Measurements from ENCODE around the gene TAGLN3. TPM values are rescaled to one million over a fixed set of nuclear protein-coding genes. Genes with fewer than 3 reads are reported as not detected.

TAGLN3 gene
- total RNA-seq, 2 donors from 2014 or later, result not detected

DNA sequence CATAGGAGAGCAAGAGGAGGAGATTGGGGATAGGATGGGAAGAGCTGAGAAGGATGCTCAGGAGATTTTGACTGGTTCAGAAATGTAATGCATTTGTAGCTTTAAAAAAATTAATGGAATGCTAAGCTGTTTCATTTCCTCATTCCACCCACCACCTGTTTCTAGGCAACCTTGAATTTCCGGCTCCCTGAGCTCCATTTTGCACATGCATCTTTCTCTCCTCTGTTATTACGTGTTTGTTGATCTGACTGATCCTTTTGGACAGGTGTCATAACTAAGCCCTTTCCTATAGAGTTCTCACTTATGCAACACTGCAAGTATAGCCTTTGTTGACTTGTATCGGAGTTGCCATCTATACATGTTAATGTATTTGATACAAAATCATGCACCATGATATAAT is 40.1 kb downstream of the TAGLN3 start:
- Histone ChIP-seq H3K4me1 (ENCODE audit: control insufficient read depth in 1 of 2, low read depth in 2 of 2) (peaks cover 0 to 1% of the 10 kb centered on the region in 2 donors), H3K9me3 (no peaks in the 10 kb centered on the region), H3K36me3 (no peaks in the 10 kb centered on the region), H3K27me3 (replicated peaks; ENCODE audit: insufficient read depth) (no peaks in the 10 kb centered on the region), H3K27ac (no peak overlapping the region), H3K4me3 (no peak overlapping the region)
- DNase-seq (ENCODE audit: low spot score) (no peak), ATAC-seq (ENCODE audit: insufficient number of reproducible peaks, low FRiP score, low read depth) (no peak)
- TF ChIP-seq, protein P1, sequence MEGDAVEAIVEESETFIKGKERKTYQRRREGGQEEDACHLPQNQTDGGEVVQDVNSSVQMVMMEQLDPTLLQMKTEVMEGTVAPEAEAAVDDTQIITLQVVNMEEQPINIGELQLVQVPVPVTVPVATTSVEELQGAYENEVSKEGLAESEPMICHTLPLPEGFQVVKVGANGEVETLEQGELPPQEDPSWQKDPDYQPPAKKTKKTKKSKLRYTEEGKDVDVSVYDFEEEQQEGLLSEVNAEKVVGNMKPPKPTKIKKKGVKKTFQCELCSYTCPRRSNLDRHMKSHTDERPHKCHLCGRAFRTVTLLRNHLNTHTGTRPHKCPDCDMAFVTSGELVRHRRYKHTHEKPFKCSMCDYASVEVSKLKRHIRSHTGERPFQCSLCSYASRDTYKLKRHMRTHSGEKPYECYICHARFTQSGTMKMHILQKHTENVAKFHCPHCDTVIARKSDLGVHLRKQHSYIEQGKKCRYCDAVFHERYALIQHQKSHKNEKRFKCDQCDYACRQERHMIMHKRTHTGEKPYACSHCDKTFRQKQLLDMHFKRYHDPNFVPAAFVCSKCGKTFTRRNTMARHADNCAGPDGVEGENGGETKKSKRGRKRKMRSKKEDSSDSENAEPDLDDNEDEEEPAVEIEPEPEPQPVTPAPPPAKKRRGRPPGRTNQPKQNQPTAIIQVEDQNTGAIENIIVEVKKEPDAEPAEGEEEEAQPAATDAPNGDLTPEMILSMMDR (IDR thresholded peaks at IDR 0.05), result no peak

DNA sequence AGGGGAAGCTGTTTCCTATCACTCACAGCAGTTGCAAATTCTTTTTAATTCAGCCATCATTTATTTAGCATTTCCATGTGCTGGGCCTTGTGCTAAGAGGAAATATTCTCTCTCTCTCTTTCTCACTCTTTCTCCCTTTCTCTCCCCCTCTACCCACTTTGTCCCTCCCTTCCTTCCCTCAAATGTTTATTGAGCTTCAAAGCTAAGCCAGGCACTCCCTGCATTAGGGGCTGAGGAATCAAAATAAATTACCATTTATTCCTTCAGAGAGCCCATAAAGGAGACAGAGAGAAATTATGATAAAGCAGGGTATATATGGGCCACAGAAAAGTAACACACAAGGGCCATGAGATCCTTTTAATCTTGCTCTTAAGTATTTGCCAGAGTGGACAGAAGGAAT is 42.6 kb downstream of the TAGLN3 start:
- TF ChIP-seq, protein P1 (IDR thresholded peaks at IDR 0.05), result no peak
- no peaks in the 10 kb centered on the region for H3K36me3 ChIP-seq
- H3K27ac ChIP-seq, result no peak overlapping the region
- no peaks in the 10 kb centered on the region for H3K27me3 ChIP-seq (replicated peaks; ENCODE audit: insufficient read depth)
- ATAC-seq (ENCODE audit: insufficient number of reproducible peaks, low FRiP score, low read depth), result no peak
- no peak for DNase-seq (ENCODE audit: low spot score)
- no peaks in the 10 kb centered on the region for H3K9me3 ChIP-seq
- H3K4me1 ChIP-seq (ENCODE audit: control insufficient read depth in 1 of 2, low read depth in 2 of 2), result peaks cover 0 to 3% of the 10 kb centered on the region in 2 donors
- H3K4me3 ChIP-seq, result no peak overlapping the region

DNA sequence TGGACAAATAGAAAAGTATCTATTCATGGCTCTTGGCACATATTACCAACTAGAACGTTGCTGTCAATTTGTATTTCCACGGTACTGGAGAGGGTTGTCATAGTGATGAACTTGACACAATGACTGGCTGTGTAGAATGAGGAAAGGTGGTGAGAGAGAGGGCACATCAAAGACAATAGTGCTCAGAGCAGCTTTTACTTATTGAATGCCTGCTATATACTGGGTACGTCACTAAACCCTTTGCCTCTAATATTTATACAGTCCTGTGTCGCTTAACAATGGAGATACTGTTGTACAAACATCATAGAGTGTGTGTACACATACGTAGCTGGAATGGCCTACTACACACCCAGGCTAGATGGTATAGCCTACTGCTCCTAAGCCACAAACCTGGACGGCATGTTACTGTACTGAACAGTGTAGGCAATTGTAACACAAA is 44.1 kb downstream of the TAGLN3 start:
- Histone ChIP-seq H3K36me3 (no peaks in the 10 kb centered on the region), H3K27me3 (replicated peaks; ENCODE audit: insufficient read depth) (no peaks in the 10 kb centered on the region), H3K9me3 (no peaks in the 10 kb centered on the region), H3K27ac (no peak overlapping the region), H3K4me1 (ENCODE audit: control insufficient read depth in 1 of 2, low read depth in 2 of 2) (peaks cover 0 to 3% of the 10 kb centered on the region in 2 donors), H3K4me3 (no peak overlapping the region)
- TF ChIP-seq, protein P1 (IDR thresholded peaks at IDR 0.05), result no peak
- ATAC-seq (ENCODE audit: insufficient number of reproducible peaks, low FRiP score, low read depth) (no peak), DNase-seq (ENCODE audit: low spot score) (no peak)

DNA sequence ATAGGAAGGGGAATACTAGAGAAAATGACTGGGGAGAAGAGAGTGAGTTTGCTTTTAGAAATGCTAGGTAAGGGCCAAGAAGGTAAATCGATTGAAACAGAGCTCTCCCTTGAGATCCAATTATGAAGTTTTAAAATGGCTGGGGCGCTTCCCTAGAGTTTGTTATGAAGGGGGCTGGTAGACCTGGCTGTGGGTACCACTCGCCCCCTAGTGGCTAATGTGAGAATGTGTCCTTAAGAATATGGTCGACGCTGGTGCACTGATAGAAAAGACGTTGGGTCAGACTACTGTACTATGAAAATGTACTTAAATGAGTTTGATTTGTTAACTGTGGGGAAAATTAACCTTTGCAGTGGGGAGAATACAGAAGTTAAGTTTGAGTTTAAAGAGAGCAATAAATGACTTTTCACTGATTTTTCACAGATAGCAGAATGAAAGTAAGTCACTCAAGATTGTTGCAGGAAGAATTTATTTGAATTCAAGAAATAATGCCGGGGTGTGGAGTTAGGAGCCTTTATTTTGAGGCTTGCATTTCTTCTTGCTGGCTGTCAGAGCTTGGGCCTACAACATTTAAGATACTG is 45.0 kb downstream of the TAGLN3 start:
- Histone ChIP-seq H3K4me3 (peak overlapping the region; percentile 60), H3K4me1 (ENCODE audit: control insufficient read depth in 1 of 2, low read depth in 2 of 2) (peaks cover 0 to 3% of the 10 kb centered on the region in 2 donors), H3K9me3 (no peaks in the 10 kb centered on the region), H3K27me3 (replicated peaks; ENCODE audit: insufficient read depth) (no peaks in the 10 kb centered on the region), H3K27ac (no peak overlapping the region), H3K36me3 (no peaks in the 10 kb centered on the region)
- DNase-seq (ENCODE audit: low spot score) (no peak), ATAC-seq (ENCODE audit: insufficient number of reproducible peaks, low FRiP score, low read depth) (peak; percentile 57)
- TF ChIP-seq, protein P1 (IDR thresholded peaks at IDR 0.05), result peak; percentile 88

DNA sequence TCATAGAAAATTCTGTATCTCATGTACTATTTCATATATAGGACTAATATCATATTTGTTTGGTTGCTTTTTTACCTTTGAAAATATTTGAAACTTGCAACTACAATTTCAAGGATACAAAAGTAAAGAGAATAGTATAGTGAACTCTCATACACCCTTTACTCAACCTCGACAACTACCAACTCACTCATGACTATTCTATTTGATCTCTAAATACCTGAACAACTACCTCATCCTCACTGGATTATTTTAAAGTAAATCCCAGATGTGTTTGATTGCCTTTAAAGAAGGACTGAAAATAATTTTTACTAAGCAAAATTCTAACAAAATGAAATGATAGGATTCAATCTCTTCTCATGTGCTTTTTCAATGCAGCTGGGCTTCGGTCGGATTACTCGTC is 47.9 kb downstream of the TAGLN3 start:
- H3K27me3 ChIP-seq (replicated peaks; ENCODE audit: insufficient read depth), result no peaks in the 10 kb centered on the region
- DNase-seq (ENCODE audit: low spot score) (no peak), ATAC-seq (ENCODE audit: insufficient number of reproducible peaks, low FRiP score, low read depth) (no peak)
- H3K27ac ChIP-seq, result no peak overlapping the region
- TF ChIP-seq, protein P1 (IDR thresholded peaks at IDR 0.05), result no peak
- peaks cover 0 to 3% of the 10 kb centered on the region in 2 donors for H3K4me1 ChIP-seq (ENCODE audit: control insufficient read depth in 1 of 2, low read depth in 2 of 2)
- no peaks in the 10 kb centered on the region for H3K36me3 ChIP-seq
- H3K4me3 ChIP-seq, result no peak overlapping the region
- no peaks in the 10 kb centered on the region for H3K9me3 ChIP-seq

Measured in thoracic aorta (tissue), 2 donors.